Left renal cortex interstitium (tissue), 4 donors: ENCODE results near the gene BCL3. TPM values are rescaled to one million over a fixed set of nuclear protein-coding genes. Genes with fewer than 3 reads are reported as not detected.
"Not testable (repeated sequence)": the region's sequence is repeated elsewhere in the genome, so short reads cannot be mapped to it uniquely, and the experiment has no call there.

ENCODE experiments used
- DNase-seq, 4 donors: peaks; one replicate each; pipeline ENCODE4 v3.0.0-alpha.2; 2013; ENCODE audit warnings: low read depth in 4 of 4, low spot score in 2 of 4, missing footprints in 1 of 4
- polyA plus RNA-seq, 4 donors: library from polyadenylated mRNA; unstranded; fragments of 120-200 nt; gene quantifications; one replicate each; pipeline ENCODE4 v1.2.1, GENCODE V29; 2013; ENCODE audit not compliant: insufficient read length in 4 of 4

Gene BCL3
- polyA plus RNA-seq, 4 donors: 5.3 to 10.0 (median 8.8) TPM

DNA sequence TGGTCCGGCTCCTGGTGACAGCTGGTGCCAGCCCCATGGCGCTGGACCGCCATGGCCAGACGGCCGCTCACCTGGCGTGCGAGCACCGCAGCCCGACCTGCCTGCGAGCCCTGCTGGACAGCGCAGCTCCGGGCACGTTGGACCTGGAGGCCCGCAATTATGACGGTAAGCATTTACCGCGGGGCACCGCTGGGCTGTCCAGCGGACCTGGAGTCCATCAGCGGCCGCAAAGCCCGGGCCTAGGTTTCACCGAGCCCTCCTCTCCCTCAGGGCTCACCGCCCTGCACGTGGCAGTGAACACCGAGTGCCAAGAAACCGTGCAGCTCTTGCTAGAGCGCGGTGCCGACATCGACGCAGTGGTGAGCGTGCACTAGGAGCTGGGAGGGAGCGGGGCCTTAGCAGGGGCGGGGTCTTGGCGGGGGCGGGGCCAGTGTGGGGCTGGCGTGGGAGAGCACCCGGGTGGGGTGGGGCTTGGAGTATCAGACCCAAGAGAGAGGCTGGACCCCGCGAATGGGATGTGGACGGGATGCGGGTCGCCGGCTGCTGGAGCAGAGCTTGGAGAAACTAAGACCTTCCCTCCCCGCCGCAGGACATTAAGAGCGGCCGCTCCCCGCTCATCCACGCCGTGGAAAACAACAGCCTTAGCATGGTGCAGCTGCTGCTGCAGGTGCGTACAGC lies 8.7 kb downstream of the BCL3 start:
- DNase-seq: no peak

DNA sequence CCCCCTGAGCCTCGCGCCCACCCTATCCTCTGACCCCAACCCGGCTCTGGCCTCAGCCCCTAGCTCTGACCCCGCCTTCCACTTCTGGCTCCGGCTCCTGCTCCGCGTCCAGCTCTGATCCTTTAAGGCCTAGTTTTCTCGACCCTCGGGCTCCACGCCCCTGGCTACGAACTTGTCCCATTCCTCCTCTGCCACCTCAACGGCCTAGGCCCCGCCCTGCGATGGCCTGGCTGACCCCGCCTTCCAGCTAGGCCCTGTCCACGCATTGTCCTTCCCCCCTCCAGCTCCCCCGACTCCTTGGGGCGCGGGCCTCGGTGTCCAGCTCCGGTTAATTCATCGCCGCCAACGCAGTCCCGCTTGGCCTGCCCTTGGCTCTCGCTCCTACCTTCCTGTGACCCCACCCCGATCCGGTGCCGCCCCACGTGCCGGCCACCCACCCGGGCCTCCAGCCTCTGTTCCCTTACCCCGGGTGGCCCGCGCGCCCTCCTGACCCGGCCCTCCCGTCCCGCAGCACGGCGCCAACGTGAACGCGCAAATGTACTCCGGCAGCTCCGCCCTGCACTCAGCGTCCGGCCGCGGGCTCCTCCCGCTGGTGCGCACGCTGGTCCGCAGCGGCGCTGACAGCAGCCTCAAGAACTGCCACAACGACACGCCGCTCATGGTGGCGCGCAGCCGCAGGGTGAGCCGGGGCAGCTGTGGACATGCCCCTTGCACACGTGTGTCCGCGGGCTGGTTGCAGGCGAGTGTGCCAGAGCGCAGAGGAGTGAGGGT lies 9.4 kb downstream of the BCL3 start:
- DNase-seq: no peak

DNA sequence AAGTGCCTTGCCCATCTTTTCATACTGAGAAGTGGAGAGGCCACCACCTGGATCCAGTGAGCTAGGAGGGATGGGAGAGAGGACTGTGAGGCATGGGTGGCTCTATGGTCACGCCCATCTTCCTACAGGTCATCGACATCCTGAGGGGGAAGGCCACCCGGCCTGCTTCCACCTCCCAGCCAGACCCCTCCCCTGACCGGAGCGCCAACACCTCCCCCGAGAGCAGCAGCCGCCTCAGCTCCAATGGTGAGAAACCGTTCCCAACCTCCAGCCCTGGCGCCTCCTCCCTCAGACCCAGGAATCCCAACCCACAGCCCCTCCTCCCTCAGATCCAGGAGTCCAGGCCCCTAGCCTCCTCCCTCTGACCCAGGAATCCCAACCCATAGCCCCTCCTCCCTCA lies 10.1 kb downstream of the BCL3 start:
- no peak for DNase-seq

DNA sequence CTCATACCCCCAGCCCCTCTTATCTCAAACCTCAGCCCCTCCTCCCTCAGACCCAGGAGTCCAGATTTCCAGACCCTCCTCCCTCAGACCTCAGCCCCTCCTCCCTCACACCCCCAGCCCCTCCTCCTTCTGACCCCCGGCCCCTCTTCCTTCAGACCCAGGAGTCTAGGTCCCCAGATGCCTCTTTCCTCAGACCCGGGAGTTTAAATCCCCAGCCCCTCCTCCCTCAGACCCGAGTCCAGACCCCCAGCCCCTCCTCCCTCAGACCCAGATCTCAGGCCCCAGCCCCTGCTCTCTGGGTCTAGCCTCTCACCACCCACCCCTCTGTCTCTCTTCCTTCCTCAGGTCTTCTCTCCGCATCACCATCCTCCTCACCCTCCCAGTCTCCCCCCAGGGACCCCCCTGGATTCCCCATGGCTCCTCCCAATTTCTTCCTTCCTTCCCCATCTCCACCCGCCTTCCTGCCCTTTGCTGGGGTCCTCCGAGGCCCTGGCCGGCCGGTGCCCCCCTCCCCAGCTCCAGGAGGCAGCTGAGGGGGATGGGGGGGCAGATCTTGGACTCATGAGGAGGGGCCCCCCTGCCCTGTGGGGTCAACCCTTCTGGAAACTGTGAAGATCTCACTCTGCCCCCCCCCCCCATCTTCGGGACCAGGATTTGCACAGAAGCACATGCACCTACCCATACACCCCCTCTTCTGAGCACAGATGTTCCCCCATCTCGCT lies 10.7 kb downstream of the BCL3 start:
- no peak for DNase-seq

GRCh38 chr19:44762038-44762437 lies 13.5 kb downstream of the BCL3 start:
- no peak for DNase-seq

DNA sequence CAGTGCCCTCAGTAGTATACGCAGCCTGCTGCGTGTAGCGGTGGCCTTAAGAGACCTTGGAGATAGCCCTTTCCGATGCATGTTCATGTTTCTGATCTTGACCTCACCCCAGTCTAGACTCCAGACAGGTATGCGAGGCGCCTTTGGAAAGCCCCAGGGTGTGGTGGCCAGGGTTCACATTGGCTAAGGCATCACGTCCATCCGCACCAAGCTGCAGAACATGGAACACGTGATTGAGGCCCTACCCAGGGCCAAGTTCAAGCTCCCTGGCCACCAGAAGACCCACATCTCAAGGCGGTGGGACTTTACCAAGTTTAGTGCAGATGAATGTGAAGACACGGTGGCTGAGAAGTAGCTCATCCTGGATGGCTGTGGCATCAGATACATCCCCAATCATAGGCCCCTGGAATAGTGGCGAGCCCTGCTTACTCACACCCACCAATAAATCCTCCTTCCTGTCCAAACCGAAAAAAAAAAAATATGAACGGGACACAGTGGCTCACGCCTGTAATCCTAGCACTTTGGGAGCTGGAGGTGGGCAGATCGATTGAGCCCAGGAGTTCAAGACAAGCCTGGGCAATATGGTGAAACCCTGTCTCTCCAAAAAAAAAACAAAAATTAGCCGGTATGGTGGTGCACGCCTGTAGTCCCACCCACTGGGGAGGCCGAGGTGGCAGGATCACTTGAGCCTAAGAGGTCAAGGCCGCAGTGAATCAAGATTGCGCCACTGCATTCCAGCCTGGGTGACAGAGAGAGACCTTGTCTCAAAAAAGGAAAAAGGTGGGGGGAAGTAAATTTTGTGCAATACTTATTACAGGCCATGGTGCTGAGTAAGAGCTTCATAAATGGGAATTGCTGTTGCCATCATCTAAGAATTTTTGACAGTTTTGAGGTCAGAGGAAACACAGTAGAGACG lies 16.8 kb downstream of the BCL3 start:
- no peak for DNase-seq

- no peak for DNase-seq
These were observed 17.4 kb downstream of the BCL3 start for GRCh38 chr19:44765949-44766335.

DNA sequence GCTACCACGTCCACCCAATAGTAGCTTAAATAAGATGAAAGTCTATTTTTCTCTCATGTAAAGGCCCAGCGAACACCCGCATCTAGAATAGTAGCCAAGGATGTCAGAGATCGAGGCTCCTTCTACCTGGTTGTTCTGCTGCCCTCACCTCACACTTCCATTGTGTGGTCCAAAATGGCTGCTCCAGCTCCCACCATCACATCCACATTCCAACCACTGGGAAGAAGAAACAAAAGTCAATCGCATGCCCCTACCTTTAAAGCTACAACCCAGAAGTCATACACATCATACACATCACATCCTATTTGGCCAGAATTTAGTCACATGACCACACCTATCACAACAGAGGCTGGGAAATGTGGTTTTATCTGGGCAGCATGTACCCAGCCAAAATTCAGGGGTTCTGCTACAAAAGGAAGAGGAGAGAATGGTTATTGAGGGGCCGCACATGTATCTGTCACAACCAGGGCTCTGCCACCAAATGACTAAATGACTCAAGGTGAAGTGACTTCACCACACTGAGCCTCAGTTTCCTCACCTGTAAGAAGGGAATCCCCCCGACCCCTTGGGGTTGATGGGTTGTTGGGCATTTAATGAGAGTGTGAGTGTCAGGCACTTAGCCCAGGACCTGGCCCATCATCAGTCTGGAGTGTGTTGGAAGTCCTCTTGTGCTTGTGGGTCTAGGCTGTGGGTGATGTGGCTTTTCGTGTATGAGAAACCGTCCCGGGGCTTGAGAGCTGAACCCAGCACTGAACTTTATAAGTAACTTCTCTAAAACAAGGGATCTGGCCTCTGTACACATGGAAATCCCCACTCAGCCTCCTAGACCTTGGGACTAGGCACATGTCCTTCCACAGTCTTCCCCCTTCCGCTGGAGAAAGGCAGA lies 19.0 kb downstream of the BCL3 start:
- DNase-seq: no peak

DNA sequence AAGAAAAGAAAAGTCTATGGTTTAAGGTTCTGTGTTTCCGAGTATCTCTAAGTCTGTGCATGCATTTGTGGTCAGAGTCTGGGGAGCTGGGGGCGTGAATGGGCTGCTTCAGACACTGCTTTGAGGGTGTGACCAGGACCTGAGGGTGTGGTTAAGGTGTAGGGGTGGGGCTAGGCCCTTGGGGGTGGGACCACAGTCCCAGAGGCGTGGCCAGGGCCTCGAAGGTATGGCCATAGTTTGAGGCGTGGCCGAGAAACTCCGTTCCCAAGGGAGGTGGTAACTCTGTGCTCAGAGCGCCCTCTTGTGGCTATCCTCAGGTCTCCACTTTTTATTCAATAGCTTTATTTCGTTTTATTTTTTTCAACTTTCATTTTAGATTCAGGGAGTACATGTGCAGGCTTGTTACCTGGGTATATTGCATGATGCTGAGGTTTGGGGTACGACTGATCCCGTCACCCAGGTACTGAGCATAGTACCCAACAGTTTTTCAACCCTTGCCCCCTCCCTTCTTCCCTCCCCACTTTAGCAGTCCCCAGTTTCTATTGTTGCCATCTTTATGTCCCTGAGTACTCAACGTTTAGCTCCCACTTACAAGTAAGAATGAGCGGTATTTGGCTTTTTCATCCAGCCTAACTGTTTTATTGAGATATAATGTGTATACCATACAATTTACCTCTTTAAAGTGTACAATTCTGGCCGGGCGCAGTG lies 22.2 kb downstream of the BCL3 start:
- DNase-seq: peak in 3 of 4 donors; percentile 78 to 90 (median 85)

GRCh38 chr19:44772144-44772543 lies 23.6 kb downstream of the BCL3 start:
- not testable (repeated sequence) for DNase-seq

DNA sequence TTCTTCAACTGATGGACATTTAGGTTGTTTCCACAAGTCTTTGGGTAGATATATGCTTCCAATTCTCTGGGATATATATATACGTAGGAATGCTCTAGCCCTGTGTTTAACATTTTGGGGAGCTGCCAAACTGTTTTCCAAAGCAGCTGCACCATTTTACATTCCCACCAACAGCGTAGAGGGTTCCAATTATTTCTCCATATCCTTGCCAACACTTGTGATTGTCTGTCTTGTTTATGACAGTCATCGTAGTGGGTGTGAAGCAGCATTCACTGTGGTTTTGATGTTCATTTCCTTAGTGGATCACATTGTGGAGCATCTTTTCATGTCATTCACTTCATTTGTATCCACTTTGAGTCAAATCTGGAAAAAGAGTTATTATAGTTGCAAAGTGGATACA lies 24.5 kb downstream of the BCL3 start:
- DNase-seq: no peak

DNA sequence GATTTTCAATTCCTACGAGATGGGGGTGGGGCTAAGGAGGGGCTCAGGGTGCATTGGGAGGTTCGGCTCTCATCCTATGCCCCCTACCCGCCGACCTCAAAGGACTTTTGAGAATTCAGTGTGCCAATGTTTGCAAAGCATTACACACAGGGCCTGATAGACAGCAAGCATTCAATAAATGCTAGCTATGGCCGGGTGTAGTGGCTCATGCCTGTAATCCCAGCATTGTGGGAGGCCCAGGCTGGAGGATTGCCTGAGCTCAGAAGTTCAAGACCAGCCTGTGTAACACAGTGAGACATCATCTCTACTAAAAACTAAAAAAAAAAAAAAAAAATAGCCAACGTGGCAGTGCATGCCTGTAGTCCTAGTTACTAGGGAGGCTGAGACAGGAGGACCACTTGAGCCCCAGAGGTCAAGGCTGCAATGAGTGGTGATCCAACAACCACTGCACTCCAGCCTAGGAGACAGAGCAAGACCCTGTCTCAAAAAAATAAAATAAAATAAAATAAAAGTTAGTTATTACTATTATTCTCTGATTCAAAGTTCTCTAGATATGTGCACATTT lies 27.2 kb downstream of the BCL3 start:
- DNase-seq: no peak

GRCh38 chr19:44776402-44777096 lies 28.0 kb downstream of the BCL3 start:
- no peak for DNase-seq

DNA sequence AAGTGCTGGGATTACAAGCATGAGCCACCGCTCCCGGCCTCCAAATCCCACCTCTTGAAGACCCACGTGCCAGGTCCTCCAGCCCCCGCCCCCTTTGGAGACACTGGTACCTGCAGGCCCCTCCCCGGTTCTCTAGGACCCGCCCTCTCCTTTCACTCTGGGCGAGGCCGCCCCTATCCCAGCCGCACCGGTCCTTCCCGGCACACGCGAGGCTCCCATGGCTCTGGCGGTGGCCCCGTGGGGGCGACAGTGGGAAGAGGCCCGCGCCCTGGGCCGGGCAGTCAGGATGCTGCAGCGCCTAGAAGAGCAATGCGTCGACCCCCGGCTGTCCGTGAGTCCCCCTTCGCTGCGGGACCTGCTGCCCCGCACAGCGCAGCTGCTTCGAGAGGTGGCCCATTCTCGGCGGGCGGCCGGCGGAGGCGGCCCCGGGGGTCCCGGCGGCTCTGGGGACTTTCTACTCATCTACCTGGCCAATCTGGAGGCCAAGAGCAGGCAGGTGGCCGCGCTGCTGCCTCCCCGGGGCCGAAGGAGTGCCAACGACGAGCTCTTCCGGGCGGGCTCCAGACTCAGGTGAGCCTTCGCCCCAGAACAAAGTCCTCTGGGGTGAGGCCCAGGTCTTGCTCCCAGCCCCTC lies 29.3 kb downstream of the BCL3 start, which contains the start of gene CBLC:
Gene CBLC (plus strand): TSS at position 176 of the 633 bp plus-strand sequence. CDS start 42 bp downstream, at position 218.
- DNase-seq: no peak

DNA sequence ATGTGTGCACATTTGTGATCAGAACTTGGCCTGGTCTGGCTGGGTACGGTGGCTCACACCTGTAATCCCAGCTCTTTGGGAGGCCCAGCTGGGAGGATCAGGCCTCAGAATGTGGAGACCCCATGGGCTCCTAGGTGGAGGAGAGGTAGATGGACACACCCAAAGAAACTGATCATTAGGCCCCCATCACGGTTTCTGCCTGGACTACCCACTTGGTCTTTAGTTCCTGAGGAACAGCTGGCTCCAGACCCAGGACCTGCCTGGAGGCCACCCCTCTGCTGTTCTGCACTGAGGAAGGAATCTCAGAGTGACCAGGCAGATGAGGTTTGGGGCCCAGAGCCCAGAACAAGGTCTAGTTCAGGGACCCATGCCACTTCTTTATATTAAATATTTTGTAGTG lies 30.6 kb downstream of the BCL3 start:
- DNase-seq: no peak

DNA sequence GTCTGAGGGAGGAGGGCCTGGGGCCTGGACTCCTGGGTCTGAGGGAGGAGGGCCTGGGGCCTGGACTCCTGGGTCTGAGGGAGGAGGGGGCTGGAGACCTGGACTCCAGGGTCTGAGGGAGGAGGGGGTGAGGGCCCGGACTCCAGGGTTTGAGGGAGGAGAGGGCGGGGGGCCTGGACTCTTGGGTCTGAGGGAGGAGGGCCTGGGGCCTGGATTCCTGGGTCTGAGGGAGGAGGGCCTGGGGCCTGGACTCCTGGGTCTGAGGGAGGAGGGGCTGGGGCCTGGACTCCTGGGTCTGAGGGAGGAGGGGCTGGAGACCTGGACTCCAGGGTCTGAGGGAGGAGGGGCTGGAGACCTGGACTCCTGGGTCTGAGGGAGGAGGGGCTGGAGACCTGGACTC lies 33.2 kb downstream of the BCL3 start:
- DNase-seq: not testable (repeated sequence)

- no peak for DNase-seq
These were observed 34.2 kb downstream of the BCL3 start for GRCh38 chr19:44782729-44783128.
